Thyroid gland (tissue), 4 donors: ENCODE measurements around the gene JDP2. TPM values are rescaled to one million over a fixed set of nuclear protein-coding genes. Genes with fewer than 3 reads are reported as not detected.

Experiments used
- DNase-seq, 2 donors: peaks; one replicate each; pipeline ENCODE4 v3.0.0-alpha.2; 2019
- H3K27ac ChIP-seq, 3 donors: fragments of 200-600 bp; sonication (generic); 1 replicate in 2 of 3; 2 replicates in 1 of 3; pipeline ENCODE4 v1.5.1; 2016 to 2019; ENCODE audit warnings: mild to moderate bottlenecking in 1 of 3, moderate library complexity in 1 of 3
- H3K27me3 ChIP-seq: fragments of 200-600 bp; sonication (generic); one replicate; pipeline ENCODE4 v1.5.1; 2019
- H3K36me3 ChIP-seq, 2 donors: fragments of 200-600 bp; sonication (generic); one replicate each; pipeline ENCODE4 v1.5.1; 2016 to 2019
- H3K4me1 ChIP-seq, 2 donors: fragments of 200-600 bp; sonication (generic); one replicate each; pipeline ENCODE4 v1.5.1; 2017 to 2019
- H3K4me3 ChIP-seq, 3 donors: fragments of 200-600 bp; sonication (generic); replicated peaks in 1 of 3; 1 replicate in 2 of 3; 2 replicates in 1 of 3; pipeline ENCODE4 v1.5.1; 2016; ENCODE audit warnings: mild to moderate bottlenecking in 1 of 3
- H3K9me3 ChIP-seq: fragments of 200-600 bp; sonication (generic); one replicate; pipeline ENCODE4 v1.5.1; 2017
- CTCF ChIP-seq, 6 experiments: fragments of 200-600 bp in 3 of 6; fragments of 450-650 bp in 3 of 6; sonication (generic) in 3 of 6; IDR thresholded peaks; one replicate each; pipeline ENCODE4 v1.5.1; 2016 to 2019; ENCODE audit warnings: antibody characterized with exemption in 6 of 6, mild to moderate bottlenecking in 2 of 6, inconsistent platforms in 1 of 6, moderate library complexity in 1 of 6
- POLR2A ChIP-seq, 2 donors: fragments of 450-650 bp; IDR thresholded peaks; one replicate each; pipeline ENCODE4 v1.6.1; 2017; ENCODE audit warnings: antibody characterized with exemption in 2 of 2, mild to moderate bottlenecking in 2 of 2, moderate library complexity in 1 of 2
- WGBS, 2 donors: methylation state at CpG; one replicate each; pipeline ENCODE4 v1.1.5; 2017; 5-methylcytosine and 5-hydroxymethylcytosine counted together
- intact Hi-C: fragments of 100-400 bp; cut with DNase I; formaldehyde crosslinking; loops from one replicate; pipeline ENCODE4 v1.15.1; 2023
- total RNA-seq, 4 donors: library from RNA; depleted of rRNA; stranded (reverse); fragments of >200 nt; gene quantifications; one replicate each; pipeline ENCODE4 v1.2.3, GENCODE V29; 2016

Gene JDP2
- total RNA-seq, 4 donors from 2014 or later = 24.2 to 54.6 (median 36.3) TPM

GRCh38 chr14:75522224-75522982 lies 94.6 kb downstream of the JDP2 start, which contains the start of gene BATF:
TSS of gene BATF (plus strand) at chr14:75522469. CDS start at chr14:75522683, 214 bp downstream.
- H3K4me1 ChIP-seq = peaks cover 0 to 16% of the 10 kb centered on the region in 2 donors
- TF ChIP-seq POLR2A (IDR thresholded peaks at IDR 0.05) (no peak), CTCF (IDR thresholded peaks at IDR 0.05) (no peak)
- H3K27me3 ChIP-seq = no peaks in the 10 kb centered on the region
- peak within 1 kb of the TSS in 1 of 3 donors; percentile 46 for H3K27ac ChIP-seq
- H3K9me3 ChIP-seq = no peaks in the 10 kb centered on the region
- no peak within 1 kb of the TSS for H3K4me3 ChIP-seq
- WGBS, 2 donors = 63 to 67% methylated on average over 13 of the region's 13 CpGs
- no peaks in the 10 kb centered on the region for H3K36me3 ChIP-seq
- intact Hi-C loops = no loop called here
- peak in 1 of 2 donors; percentile 12 for DNase-seq

GRCh38 chr14:75522983-75523318 lies 95.1 kb downstream of the JDP2 start:
- Histone ChIP-seq H3K27me3 (no peaks in the 10 kb centered on the region), H3K4me3 (no peak overlapping the region), H3K9me3 (no peaks in the 10 kb centered on the region), H3K4me1 (peaks cover 0 to 16% of the 10 kb centered on the region in 2 donors), H3K27ac (peak overlapping the region in 1 of 3 donors; percentile 46), H3K36me3 (no peaks in the 10 kb centered on the region)
- TF ChIP-seq CTCF (IDR thresholded peaks at IDR 0.05) (no peak), POLR2A (IDR thresholded peaks at IDR 0.05) (no peak)
- intact Hi-C loops = no loop called here
- DNase-seq = no peak
- 39 to 41% methylated on average over 1 of the region's 1 CpG for WGBS, 2 donors

Other genes starting within 250 kb of the JDP2 start
- gene FOS, start 149.2 kb upstream of the JDP2 start, total RNA-seq = 100 to 1,000 TPM in 2 of 4 donors, 10 to 100 TPM in 2; 32.1 to 239 (median 121) TPM
- gene BATF, start 94.4 kb downstream of the JDP2 start, total RNA-seq = 1 to 10 TPM in 3 of 4 donors, not detected in 1; 1.6 to 6.6 (median 4.9) TPM
- 1 to 10 TPM; 4.3 to 9.1 (median 6.3) TPM for gene FLVCR2, start 150.6 kb downstream of the JDP2 start, total RNA-seq
- gene ERG28, start 232.9 kb downstream of the JDP2 start, total RNA-seq = 10 to 100 TPM; 12.1 to 17.3 (median 15.0) TPM
- gene TTLL5, start 233.2 kb downstream of the JDP2 start, total RNA-seq = 10 to 100 TPM; 31.8 to 65.1 (median 35.7) TPM